Measurements from ENCODE around the gene WDR11.

WDR11 gene

GRCh38 chr10:120942806-120943413, 91.7 kb downstream of the WDR11 start:
- in situ Hi-C loops (cut with MboI; ENCODE audit: low sequenced_read_pairs): loop anchor here (10.0 to 25.0 kb wide), 2 partner anchors 794 to 942 kb away; no protein-coding TSS in a partner anchor

GRCh38 chr10:120943542-120943941, 92.4 kb downstream of the WDR11 start:
- in situ Hi-C loops (cut with MboI; ENCODE audit: low sequenced_read_pairs): loop anchor here (10.0 to 25.0 kb wide), 2 partner anchors 794 to 941 kb away; no protein-coding TSS in a partner anchor

DNA sequence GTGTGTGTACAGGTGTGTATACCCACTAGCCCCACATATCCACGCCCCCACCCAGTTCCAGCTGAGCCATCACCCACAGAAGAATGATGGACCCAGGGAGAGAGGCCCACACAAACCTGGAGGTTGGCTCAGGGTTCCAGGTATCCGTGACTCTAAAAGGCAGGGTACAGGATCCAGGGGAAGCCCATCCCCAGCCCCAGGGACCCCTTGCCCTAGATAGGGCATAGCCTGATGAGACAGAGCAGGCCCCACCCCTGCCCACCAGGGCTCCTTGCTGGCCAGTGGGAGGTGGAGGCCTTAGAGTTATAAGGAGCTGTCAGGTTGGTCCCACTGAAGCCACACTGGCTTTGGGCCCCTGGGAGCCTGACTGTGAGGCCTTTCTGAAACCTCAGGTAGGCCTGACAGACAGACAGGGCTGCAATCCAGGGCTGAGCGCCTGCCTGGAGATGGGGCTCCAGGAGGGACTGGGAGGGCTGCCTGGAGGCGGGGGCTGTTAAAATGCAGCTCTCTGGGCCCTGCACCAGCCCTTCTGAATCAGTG, 93.5 kb downstream of the WDR11 start:
- in situ Hi-C loops (cut with MboI; ENCODE audit: low sequenced_read_pairs): loop anchor here (10.0 to 25.0 kb wide), 2 partner anchors 793 to 940 kb away; no protein-coding TSS in a partner anchor

DNA sequence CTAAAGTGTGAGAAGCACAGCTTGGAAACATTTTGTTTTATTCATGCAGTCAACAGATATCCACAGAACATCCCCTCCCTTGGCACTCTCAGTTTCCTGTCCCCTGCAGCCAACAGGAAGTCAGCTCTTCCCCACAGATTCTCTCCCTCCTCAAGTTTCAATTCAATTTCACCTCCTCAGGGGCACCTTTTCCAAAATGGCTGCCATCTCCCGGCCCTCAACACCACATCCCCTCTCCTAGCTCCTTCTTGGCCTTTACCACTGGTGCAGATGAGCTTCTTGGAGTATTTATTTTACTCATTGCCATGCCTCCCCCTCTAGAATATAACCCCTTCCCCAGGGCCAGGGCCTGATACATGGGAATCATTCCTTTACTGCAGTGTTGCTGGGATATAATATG, 94.0 kb downstream of the WDR11 start:
- in situ Hi-C loops (cut with MboI; ENCODE audit: low sequenced_read_pairs): loop anchor here (10.0 to 25.0 kb wide), 2 partner anchors 792 to 940 kb away; no protein-coding TSS in a partner anchor

GRCh38 chr10:120945801-120946302, 94.7 kb downstream of the WDR11 start:
- in situ Hi-C loops (cut with MboI; ENCODE audit: low sequenced_read_pairs): loop anchor here (10.0 to 25.0 kb wide), 2 partner anchors 791 to 939 kb away; no protein-coding TSS in a partner anchor

- in situ Hi-C loops (cut with MboI; ENCODE audit: low sequenced_read_pairs): loop anchor here (10.0 to 25.0 kb wide), 2 partner anchors 791 to 938 kb away; no protein-coding TSS in a partner anchor
Observed at GRCh38 chr10:120946497-120946896, 95.3 kb downstream of the WDR11 start.

- in situ Hi-C loops (cut with MboI; ENCODE audit: low sequenced_read_pairs): loop anchor here (10.0 to 25.0 kb wide), 2 partner anchors 788 to 936 kb away; no protein-coding TSS in a partner anchor
Observed at GRCh38 chr10:120948889-120949608, 97.9 kb downstream of the WDR11 start.

- in situ Hi-C loops (cut with MboI; ENCODE audit: low sequenced_read_pairs): loop anchor here (10.0 to 25.0 kb wide), 2 partner anchors 788 to 935 kb away; no protein-coding TSS in a partner anchor
Observed at GRCh38 chr10:120949609-120950031, 98.5 kb downstream of the WDR11 start.

DNA sequence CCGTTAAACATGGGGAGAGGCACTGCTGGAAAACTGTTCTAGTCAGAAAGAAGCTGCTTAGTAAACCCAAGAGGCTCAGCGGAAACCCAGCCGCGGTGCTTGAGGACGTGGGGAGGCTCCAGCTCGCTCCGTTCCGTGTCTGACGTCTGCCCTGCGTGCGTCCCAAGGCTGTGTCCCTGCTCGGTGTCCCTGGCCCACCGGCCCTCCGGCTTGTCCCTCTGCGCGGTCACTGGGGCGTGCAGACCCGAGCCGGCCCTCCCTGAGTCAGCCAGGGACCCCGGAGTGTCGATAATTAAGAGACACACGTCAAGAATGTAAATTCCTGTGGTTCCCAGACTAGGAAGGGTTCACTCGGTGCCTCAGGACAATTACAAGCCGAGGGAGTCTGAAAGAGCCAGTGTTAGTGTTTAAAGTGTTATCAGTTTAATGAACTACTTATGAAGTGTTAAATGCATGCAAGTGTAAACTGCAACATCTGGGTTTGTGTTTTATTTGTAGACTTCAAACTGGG, 98.9 kb downstream of the WDR11 start:
- in situ Hi-C loops (cut with MboI; ENCODE audit: low sequenced_read_pairs): no loop called here

DNA sequence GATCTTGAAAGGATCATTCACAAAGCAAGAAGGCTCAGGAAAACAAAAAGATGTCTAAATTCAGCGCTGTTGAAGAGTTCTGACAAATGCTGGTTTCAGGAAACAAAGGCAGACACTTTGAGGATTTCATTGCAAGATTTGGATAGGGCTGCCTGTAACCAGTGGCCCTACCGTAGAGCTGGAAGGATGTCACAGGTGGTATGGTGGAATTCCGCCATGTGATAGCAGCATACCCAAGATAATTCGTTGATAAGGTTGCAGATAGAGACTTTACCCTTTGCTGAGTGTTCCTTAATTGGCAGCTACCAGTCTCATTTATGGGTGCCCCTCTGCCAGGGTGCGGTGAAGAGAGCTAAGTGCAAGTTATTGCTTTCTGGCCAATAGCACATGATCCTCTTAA, 100.1 kb downstream of the WDR11 start:
- in situ Hi-C loops (cut with MboI; ENCODE audit: low sequenced_read_pairs): no loop called here

- in situ Hi-C loops (cut with MboI; ENCODE audit: low sequenced_read_pairs): no loop called here
Observed at GRCh38 chr10:120953897-120954296, 102.7 kb downstream of the WDR11 start.
